Omental fat pad (tissue), 4 donors: ENCODE results near the gene TSPAN5. TPM values are rescaled to one million over a fixed set of nuclear protein-coding genes. Genes with fewer than 3 reads are reported as not detected.
A peak's percentile ranks its signal among the peaks of the same experiment; 100 is the strongest.

ENCODE experiments used
- ATAC-seq: fragments of 150-250 bp; one replicate; pipeline ENCODE4 v1.9.1; 2016; ENCODE audit warnings: mild to moderate bottlenecking, moderate library complexity; ENCODE audit not compliant: low FRiP score
- DNase-seq: peaks from one replicate; pipeline ENCODE4 v3.0.0-alpha.2; 2019; ENCODE audit warnings: low spot score
- total RNA-seq, 4 donors: library from RNA; depleted of rRNA; stranded (reverse); fragments of >200 nt; gene quantifications; one replicate each; pipeline ENCODE4 v1.1.0, GENCODE V29; 2016
- TF ChIP-seq, protein P1 (sequence below), 3 donors: fragments of 450-650 bp; IDR thresholded peaks; one replicate each; pipeline ENCODE4 v1.5.1; 2016 to 2017; ENCODE audit warnings: antibody characterized with exemption in 3 of 3, mild to moderate bottlenecking in 3 of 3, moderate library complexity in 2 of 3

Gene TSPAN5
- total RNA-seq, 4 donors from 2014 or later = 5.1 to 17.7 (median 6.9) TPM

GRCh38 chr4:98446499-98447375 is 211.7 kb downstream of the TSPAN5 start:
- ATAC-seq (peak; percentile 34), DNase-seq (no peak)
- TF ChIP-seq, protein P1, sequence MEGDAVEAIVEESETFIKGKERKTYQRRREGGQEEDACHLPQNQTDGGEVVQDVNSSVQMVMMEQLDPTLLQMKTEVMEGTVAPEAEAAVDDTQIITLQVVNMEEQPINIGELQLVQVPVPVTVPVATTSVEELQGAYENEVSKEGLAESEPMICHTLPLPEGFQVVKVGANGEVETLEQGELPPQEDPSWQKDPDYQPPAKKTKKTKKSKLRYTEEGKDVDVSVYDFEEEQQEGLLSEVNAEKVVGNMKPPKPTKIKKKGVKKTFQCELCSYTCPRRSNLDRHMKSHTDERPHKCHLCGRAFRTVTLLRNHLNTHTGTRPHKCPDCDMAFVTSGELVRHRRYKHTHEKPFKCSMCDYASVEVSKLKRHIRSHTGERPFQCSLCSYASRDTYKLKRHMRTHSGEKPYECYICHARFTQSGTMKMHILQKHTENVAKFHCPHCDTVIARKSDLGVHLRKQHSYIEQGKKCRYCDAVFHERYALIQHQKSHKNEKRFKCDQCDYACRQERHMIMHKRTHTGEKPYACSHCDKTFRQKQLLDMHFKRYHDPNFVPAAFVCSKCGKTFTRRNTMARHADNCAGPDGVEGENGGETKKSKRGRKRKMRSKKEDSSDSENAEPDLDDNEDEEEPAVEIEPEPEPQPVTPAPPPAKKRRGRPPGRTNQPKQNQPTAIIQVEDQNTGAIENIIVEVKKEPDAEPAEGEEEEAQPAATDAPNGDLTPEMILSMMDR (IDR thresholded peaks at IDR 0.05) = no peak

DNA sequence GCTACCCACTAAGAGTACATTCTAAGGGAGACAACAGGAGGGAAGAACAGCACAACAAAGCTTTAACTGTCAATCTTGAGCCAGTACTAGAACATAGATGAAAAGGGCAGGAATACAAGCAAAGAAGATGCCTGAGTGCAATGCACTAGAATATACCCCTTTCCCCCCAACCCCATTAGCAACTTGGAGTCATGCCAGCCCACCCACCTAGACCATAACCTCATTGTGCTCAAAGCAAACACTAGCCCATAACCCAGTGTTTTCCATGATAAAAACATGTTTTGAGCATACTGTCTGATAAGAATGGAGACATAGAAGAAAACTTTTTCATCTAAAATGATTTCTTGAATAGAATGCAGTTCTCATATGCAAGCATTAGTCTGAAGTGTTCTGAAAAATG is 214.0 kb downstream of the TSPAN5 start:
- TF ChIP-seq, protein P1 (IDR thresholded peaks at IDR 0.05) = no peak
- ATAC-seq = no peak
- DNase-seq = no peak

GRCh38 chr4:98434816-98435215 is 223.6 kb downstream of the TSPAN5 start:
- DNase-seq = no peak
- TF ChIP-seq, protein P1 (IDR thresholded peaks at IDR 0.05) = no peak
- no peak for ATAC-seq

DNA sequence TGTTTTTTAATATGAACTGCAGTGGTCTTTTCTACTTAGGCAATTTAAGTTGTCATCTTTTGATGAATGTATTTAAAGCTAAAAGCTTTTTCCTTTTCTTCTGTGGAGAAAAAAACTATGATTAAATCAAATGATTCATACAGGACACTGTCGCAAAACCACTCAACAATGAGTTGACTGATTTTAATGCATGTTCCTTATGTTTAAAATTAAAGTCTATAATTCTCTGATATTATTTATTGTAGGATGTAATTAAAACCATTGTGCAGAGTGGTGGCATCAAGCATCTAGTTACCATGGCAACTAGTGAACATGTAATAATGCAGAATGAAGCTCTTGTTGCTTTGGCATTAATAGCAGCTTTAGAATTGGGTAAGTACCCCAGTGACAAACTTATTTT is 224.7 kb downstream of the TSPAN5 start:
- ATAC-seq (no peak), DNase-seq (no peak)
- TF ChIP-seq, protein P1 (IDR thresholded peaks at IDR 0.05) = no peak

GRCh38 chr4:98430708-98431403 is 227.6 kb downstream of the TSPAN5 start:
- DNase-seq (no peak), ATAC-seq (peak; percentile 80)
- TF ChIP-seq, protein P1 (IDR thresholded peaks at IDR 0.05) = no peak

DNA sequence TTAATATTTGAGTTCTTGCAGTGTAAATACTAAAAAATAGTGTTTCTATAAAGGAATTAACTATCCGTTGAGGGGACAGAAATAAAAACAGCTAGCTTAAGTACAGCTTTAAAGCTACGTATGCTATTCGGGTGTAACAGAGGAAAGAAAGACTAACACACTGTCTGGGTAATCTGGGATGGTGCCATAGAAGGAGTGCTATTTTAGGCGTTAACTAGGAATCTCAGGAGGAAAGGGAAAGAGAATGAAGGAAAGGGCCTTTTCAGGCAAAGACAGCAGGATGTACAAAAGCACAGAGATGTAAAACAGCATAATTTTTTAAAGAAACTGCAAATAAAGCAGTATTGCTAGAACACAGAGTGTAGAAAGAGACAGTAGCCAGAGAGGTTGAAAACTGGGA is 235.4 kb downstream of the TSPAN5 start:
- TF ChIP-seq, protein P1 (IDR thresholded peaks at IDR 0.05) = no peak
- DNase-seq (no peak), ATAC-seq (no peak)
